Sigmoid colon (tissue), 7 donors: Measurements from ENCODE around the gene PSEN1. TPM values are rescaled to one million over a fixed set of nuclear protein-coding genes. Genes with fewer than 3 reads are reported as not detected.

Experiments
- DNase-seq: peaks from one replicate; pipeline ENCODE4 v3.0.0-alpha.2; 2019
- H3K27ac ChIP-seq, 4 donors: fragments of 200-600 bp; sonication (generic); one replicate each; pipeline ENCODE4 v1.5.1; 2016 to 2019; ENCODE audit warnings: mild to moderate bottlenecking in 1 of 4
- H3K27me3 ChIP-seq, 3 donors: fragments of 200-600 bp; sonication (generic); one replicate each; pipeline ENCODE4 v1.5.1; 2019; ENCODE audit warnings: mild to moderate bottlenecking in 1 of 3
- H3K36me3 ChIP-seq, 4 donors: fragments of 200-600 bp; sonication (generic); one replicate each; pipeline ENCODE4 v1.5.1; 2016 to 2019
- H3K4me1 ChIP-seq, 4 donors: fragments of 200-600 bp; sonication (generic); one replicate each; pipeline ENCODE4 v1.5.1; 2017 to 2019
- H3K4me3 ChIP-seq, 4 donors: fragments of 200-600 bp; sonication (generic); one replicate each; pipeline ENCODE4 v1.5.1; 2017 to 2019; ENCODE audit warnings: mild to moderate bottlenecking in 2 of 4, moderate library complexity in 1 of 4
- H3K9me3 ChIP-seq, 4 donors: fragments of 200-600 bp in 3 of 4; sonication (generic) in 3 of 4; one replicate each; pipeline versions ENCODE4 v1.5.1 to v1.6.1; 2013 to 2019
- EP300 ChIP-seq, 4 donors: sonication (generic); formaldehyde crosslinking; IDR thresholded peaks; one replicate each; pipeline ENCODE4 v1.6.1; 2017; ENCODE audit warnings: antibody characterized with exemption in 4 of 4
- POLR2A ChIP-seq, 2 donors: fragments of 450-650 bp; IDR thresholded peaks; one replicate each; pipeline ENCODE4 v1.6.1; 2016; ENCODE audit warnings: antibody characterized with exemption in 2 of 2, mild to moderate bottlenecking in 2 of 2, moderate library complexity in 2 of 2
- POLR2AphosphoS5 ChIP-seq, 4 donors: sonication (generic); formaldehyde crosslinking; IDR thresholded peaks; one replicate each; pipeline ENCODE4 v1.6.1; 2017; ENCODE audit warnings: antibody characterized with exemption in 4 of 4
- WGBS, 2 donors: extraction: QIAGEN DNeasy Blood & Tissue Kit; methylation state at CpG; one replicate each; pipeline ENCODE4 v1.1.7; 2013; 5-methylcytosine and 5-hydroxymethylcytosine counted together
- intact Hi-C: fragments of 100-400 bp; cut with DNase I; formaldehyde crosslinking; loops from one replicate; pipeline ENCODE4 v1.15.1; 2023
- polyA plus RNA-seq, 3 donors: library from polyadenylated mRNA; stranded (reverse); fragments of 200-250 nt; gene quantifications; one replicate each; pipeline ENCODE4 v1.2.3, GENCODE V29; 2013
- total RNA-seq, 4 donors: library from RNA; depleted of rRNA; stranded (reverse); fragments of >200 nt; gene quantifications; one replicate each; pipeline ENCODE4 v1.1.0, GENCODE V29; 2016
- TF ChIP-seq, protein P1 (sequence below), 4 experiments: fragments of 450-650 bp in 3 of 4; fragments of 200-600 bp in 1 of 4; IDR thresholded peaks; one replicate each; pipeline ENCODE4 v1.5.1; 2016 to 2019; ENCODE audit warnings: antibody characterized with exemption in 4 of 4, mild to moderate bottlenecking in 3 of 4, moderate library complexity in 2 of 4
- donor health status: healthy with polysubstance abuse.
- donor health status: Bipolar disorder and iron deficiency.
- donor health status: healthy.

PSEN1 gene
- total and polyA plus RNA-seq, 7 donors, result 11.4 to 53.5 (median 46.0) TPM

GRCh38 chr14:73237219-73237785 lies 101.0 kb downstream of the PSEN1 start, which contains the start of gene PAPLN:
PAPLN (plus strand) TSS chr14:73237506; CDS start chr14:73239779, 2,273 bp downstream.
- H3K9me3 ChIP-seq, result no peaks in the 10 kb centered on the region
- peak within 1 kb of the TSS; percentile 46 to 64 (median 56) for H3K4me3 ChIP-seq
- peak within 1 kb of the TSS; percentile 59 to 82 (median 69) for H3K27ac ChIP-seq
- H3K27me3 ChIP-seq, result peaks cover 7 to 35% (median 11%) of the 10 kb centered on the region in 3 donors
- DNase-seq, result peak; percentile 80
- H3K4me1 ChIP-seq, result peaks cover 0 to 57% (median 51%) of the 10 kb centered on the region in 4 donors
- H3K36me3 ChIP-seq, result no peaks in the 10 kb centered on the region
- TF ChIP-seq, protein P1, sequence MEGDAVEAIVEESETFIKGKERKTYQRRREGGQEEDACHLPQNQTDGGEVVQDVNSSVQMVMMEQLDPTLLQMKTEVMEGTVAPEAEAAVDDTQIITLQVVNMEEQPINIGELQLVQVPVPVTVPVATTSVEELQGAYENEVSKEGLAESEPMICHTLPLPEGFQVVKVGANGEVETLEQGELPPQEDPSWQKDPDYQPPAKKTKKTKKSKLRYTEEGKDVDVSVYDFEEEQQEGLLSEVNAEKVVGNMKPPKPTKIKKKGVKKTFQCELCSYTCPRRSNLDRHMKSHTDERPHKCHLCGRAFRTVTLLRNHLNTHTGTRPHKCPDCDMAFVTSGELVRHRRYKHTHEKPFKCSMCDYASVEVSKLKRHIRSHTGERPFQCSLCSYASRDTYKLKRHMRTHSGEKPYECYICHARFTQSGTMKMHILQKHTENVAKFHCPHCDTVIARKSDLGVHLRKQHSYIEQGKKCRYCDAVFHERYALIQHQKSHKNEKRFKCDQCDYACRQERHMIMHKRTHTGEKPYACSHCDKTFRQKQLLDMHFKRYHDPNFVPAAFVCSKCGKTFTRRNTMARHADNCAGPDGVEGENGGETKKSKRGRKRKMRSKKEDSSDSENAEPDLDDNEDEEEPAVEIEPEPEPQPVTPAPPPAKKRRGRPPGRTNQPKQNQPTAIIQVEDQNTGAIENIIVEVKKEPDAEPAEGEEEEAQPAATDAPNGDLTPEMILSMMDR (IDR thresholded peaks at IDR 0.05), result no peak
- TF ChIP-seq EP300 (IDR thresholded peaks at IDR 0.05) (no peak), POLR2AphosphoS5 (IDR thresholded peaks at IDR 0.05) (no peak), POLR2A (IDR thresholded peaks at IDR 0.05) (no peak)
- WGBS, 2 donors, result 3 to 4% methylated on average over 48 of the region's 48 CpGs
- intact Hi-C loops, result no loop called here

DNA sequence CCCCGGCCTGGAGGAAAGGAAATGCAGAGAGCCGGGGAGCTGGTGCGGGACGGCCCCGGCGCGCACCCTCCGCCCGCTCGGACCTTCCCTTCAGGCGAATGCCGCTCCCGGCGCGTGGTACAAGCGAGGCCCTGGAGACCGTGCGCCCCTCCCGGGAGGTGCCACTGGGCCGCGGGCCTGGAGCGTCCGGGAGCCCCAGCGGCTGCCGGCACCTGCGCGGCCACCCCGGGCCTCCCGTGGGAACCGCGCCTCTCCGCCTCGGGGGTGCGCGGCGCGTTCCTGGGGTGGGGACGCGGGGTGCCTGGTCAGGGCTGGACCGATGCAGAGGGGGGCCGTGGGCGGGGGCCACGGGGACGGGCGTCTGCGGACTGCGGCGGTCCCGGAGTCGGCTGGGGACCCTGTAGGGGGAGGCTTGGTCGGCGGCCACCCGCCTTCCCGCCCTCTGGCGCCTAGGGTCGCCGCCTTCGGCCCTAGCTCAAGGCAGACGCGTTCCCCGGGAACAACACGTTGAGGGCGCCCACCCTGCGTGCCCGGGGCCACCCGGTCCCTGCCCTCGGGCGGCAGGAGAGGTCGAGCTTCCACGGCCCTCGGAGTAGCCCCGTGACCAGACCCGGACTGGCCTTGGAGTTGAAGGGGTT lies 101.6 kb downstream of the PSEN1 start:
- peaks cover 0 to 61% (median 53%) of the 10 kb centered on the region in 4 donors for H3K4me1 ChIP-seq
- H3K27me3 ChIP-seq, result peaks cover 7 to 35% (median 11%) of the 10 kb centered on the region in 3 donors
- H3K4me3 ChIP-seq, result peak overlapping the region; percentile 46 to 64 (median 56)
- peak overlapping the region; percentile 59 to 82 (median 69) for H3K27ac ChIP-seq
- no peak for TF ChIP-seq POLR2A (IDR thresholded peaks at IDR 0.05)
- no peak for TF ChIP-seq EP300 (IDR thresholded peaks at IDR 0.05)
- TF ChIP-seq, protein P1 (IDR thresholded peaks at IDR 0.05), result no peak
- no peak for TF ChIP-seq POLR2AphosphoS5 (IDR thresholded peaks at IDR 0.05)
- 1 to 2% methylated on average over 73 of the region's 73 CpGs for WGBS, 2 donors
- peak; percentile 64 for DNase-seq
- intact Hi-C loops, result no loop called here
- no peaks in the 10 kb centered on the region for H3K36me3 ChIP-seq
- no peaks in the 10 kb centered on the region for H3K9me3 ChIP-seq

DNA sequence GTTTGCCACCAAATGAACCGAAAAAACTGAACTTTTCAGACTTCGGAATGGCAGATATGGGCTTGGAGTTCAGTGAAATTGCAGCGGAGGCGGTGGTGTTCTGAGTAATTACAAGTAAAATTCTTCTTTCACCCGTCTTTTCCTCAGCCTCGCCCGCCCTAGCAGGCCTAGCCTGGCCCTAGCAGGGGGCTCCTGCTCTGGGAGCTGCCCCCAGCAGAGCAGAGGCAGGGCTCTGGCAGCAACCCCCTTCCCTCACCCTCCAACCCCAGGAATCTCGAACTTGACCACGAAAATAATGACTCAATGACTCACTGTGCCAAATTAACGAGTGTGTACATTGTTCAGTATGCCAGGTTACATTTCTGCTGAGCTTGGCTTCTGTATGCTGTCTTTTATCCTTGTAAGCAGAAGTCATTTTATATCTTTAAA lies 102.1 kb downstream of the PSEN1 start:
- DNase-seq, result no peak
- peak overlapping the region; percentile 59 to 82 (median 69) for H3K27ac ChIP-seq
- intact Hi-C loops, result no loop called here

DNA sequence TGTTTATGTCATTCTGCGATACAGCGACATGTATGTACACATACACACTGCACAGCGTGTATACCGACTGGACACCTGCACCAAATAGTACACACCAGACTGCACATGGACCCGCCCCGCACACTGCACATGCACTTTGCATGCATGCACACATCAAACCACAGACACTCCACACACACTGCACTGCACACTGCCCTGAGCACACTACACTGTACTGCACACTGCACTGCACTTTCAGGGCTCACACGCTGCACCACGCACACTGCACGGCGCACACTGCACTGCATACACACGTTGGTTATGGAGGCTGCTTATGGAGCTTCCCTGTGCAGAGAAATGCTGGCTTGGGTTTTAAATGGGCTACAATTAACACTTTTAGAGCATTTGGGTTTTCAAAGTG lies 102.6 kb downstream of the PSEN1 start:
- Histone ChIP-seq H3K9me3 (no peaks in the 10 kb centered on the region), H3K4me1 (peaks cover 0 to 65% (median 54%) of the 10 kb centered on the region in 4 donors), H3K36me3 (no peaks in the 10 kb centered on the region), H3K4me3 (peak overlapping the region in 2 of 4 donors; percentile 54 to 57), H3K27me3 (peaks cover 7 to 35% (median 11%) of the 10 kb centered on the region in 3 donors), H3K27ac (peak overlapping the region; percentile 39 to 82 (median 66))
- WGBS, 2 donors, result 73 to 75% methylated on average over 11 of the region's 11 CpGs
- intact Hi-C loops, result no loop called here
- TF ChIP-seq, protein P1 (IDR thresholded peaks at IDR 0.05), result no peak
- TF ChIP-seq POLR2A (IDR thresholded peaks at IDR 0.05) (no peak), EP300 (IDR thresholded peaks at IDR 0.05) (no peak), POLR2AphosphoS5 (IDR thresholded peaks at IDR 0.05) (peak in 1 of 4 donors; percentile 17)
- DNase-seq, result peak; percentile 60

More for the DNA sequence above, 102.1 kb downstream of the PSEN1 start:
- TF ChIP-seq, protein P1 (IDR thresholded peaks at IDR 0.05), result no peak
- peak in 1 of 4 donors; percentile 57 for TF ChIP-seq POLR2AphosphoS5 (IDR thresholded peaks at IDR 0.05)
- H3K9me3 ChIP-seq, result no peaks in the 10 kb centered on the region
- peak overlapping the region; percentile 46 to 64 (median 56) for H3K4me3 ChIP-seq
- 14 to 31% methylated on average over 10 of the region's 10 CpGs for WGBS, 2 donors
- peaks cover 7 to 35% (median 11%) of the 10 kb centered on the region in 3 donors for H3K27me3 ChIP-seq
- peaks cover 0 to 65% (median 54%) of the 10 kb centered on the region in 4 donors for H3K4me1 ChIP-seq
- no peaks in the 10 kb centered on the region for H3K36me3 ChIP-seq
